IPS-20b (cell line): ENCODE results near the gene HCN2.

Experiments
- H3K27ac ChIP-seq: one replicate; pipeline ENCODE4 v1.5.1; 2013; ENCODE audit warnings: low read length
- H3K27me3 ChIP-seq: 2 replicates; pipeline ENCODE4 v1.6.1; 2013; ENCODE audit warnings: mild to moderate bottlenecking, low read length, inconsistent platforms; ENCODE audit not compliant: insufficient read depth
- H3K36me3 ChIP-seq: 2 replicates; pipeline ENCODE4 v1.6.1; 2013; ENCODE audit warnings: low read depth, mild to moderate bottlenecking, inconsistent platforms, low read length, moderate library complexity; ENCODE audit not compliant: insufficient read depth
- H3K4me1 ChIP-seq: 2 replicates; pipeline ENCODE4 v1.6.1; 2013; ENCODE audit warnings: mild to moderate bottlenecking, control low read depth, inconsistent platforms, low read length, moderate library complexity; ENCODE audit not compliant: insufficient read depth
- H3K4me3 ChIP-seq: 2 replicates; pipeline ENCODE4 v1.5.1; 2013; ENCODE audit warnings: mild to moderate bottlenecking, low read length, inconsistent platforms
- H3K9ac ChIP-seq: 2 replicates; pipeline ENCODE4 v1.6.1; 2013; ENCODE audit warnings: low read depth, mild to moderate bottlenecking, inconsistent platforms, low read length, moderate library complexity
- H3K9me3 ChIP-seq: 2 replicates; pipeline ENCODE4 v1.6.1; 2013; ENCODE audit warnings: mild to moderate bottlenecking, low read depth, low read length, inconsistent platforms; ENCODE audit not compliant: insufficient read depth

HCN2 gene

GRCh38 chr19:651114-651818 lies 61.6 kb downstream of the HCN2 start:
- H3K36me3 ChIP-seq: peaks cover 47% of the 10 kb centered on the region
- H3K9ac ChIP-seq: no peak overlapping the region
- H3K4me3 ChIP-seq: no peak overlapping the region
- H3K27me3 ChIP-seq: no peaks in the 10 kb centered on the region
- no peak overlapping the region for H3K27ac ChIP-seq
- no peaks in the 10 kb centered on the region for H3K4me1 ChIP-seq
- no peaks in the 10 kb centered on the region for H3K9me3 ChIP-seq

- no peaks in the 10 kb centered on the region for H3K27me3 ChIP-seq
- H3K9ac ChIP-seq: no peak overlapping the region
- H3K36me3 ChIP-seq: peaks cover 43% of the 10 kb centered on the region
- H3K4me1 ChIP-seq: no peaks in the 10 kb centered on the region
- no peaks in the 10 kb centered on the region for H3K9me3 ChIP-seq
- H3K27ac ChIP-seq: no peak overlapping the region
- H3K4me3 ChIP-seq: no peak overlapping the region
These were observed 62.3 kb downstream of the HCN2 start for GRCh38 chr19:651991-652390.

GRCh38 chr19:652467-653389 lies 63.0 kb downstream of the HCN2 start:
- H3K36me3 ChIP-seq: peaks cover 38% of the 10 kb centered on the region
- no peak overlapping the region for H3K9ac ChIP-seq
- no peaks in the 10 kb centered on the region for H3K9me3 ChIP-seq
- H3K4me1 ChIP-seq: no peaks in the 10 kb centered on the region
- no peaks in the 10 kb centered on the region for H3K27me3 ChIP-seq
- no peak overlapping the region for H3K4me3 ChIP-seq
- no peak overlapping the region for H3K27ac ChIP-seq

- H3K27ac ChIP-seq: no peak overlapping the region
- H3K4me1 ChIP-seq: no peaks in the 10 kb centered on the region
- no peaks in the 10 kb centered on the region for H3K27me3 ChIP-seq
- H3K9ac ChIP-seq: no peak overlapping the region
- H3K9me3 ChIP-seq: no peaks in the 10 kb centered on the region
- peaks cover 34% of the 10 kb centered on the region for H3K36me3 ChIP-seq
- H3K4me3 ChIP-seq: no peak overlapping the region
These were observed 63.7 kb downstream of the HCN2 start for GRCh38 chr19:653425-653824.

GRCh38 chr19:655691-656090 lies 66.0 kb downstream of the HCN2 start:
- Histone ChIP-seq H3K27me3 (no peaks in the 10 kb centered on the region), H3K9me3 (no peaks in the 10 kb centered on the region), H3K4me3 (no peak overlapping the region), H3K9ac (no peak overlapping the region), H3K4me1 (no peaks in the 10 kb centered on the region), H3K27ac (no peak overlapping the region), H3K36me3 (peaks cover 22% of the 10 kb centered on the region)

- Histone ChIP-seq H3K27ac (no peak overlapping the region), H3K36me3 (peaks cover 12% of the 10 kb centered on the region; the same call in 1 of the 2 replicates), H3K9me3 (no peaks in the 10 kb centered on the region), H3K27me3 (no peaks in the 10 kb centered on the region), H3K4me1 (no peaks in the 10 kb centered on the region), H3K4me3 (no peak overlapping the region), H3K9ac (no peak overlapping the region)
These were observed 67.3 kb downstream of the HCN2 start for GRCh38 chr19:656751-657559.

- no peak overlapping the region for H3K27ac ChIP-seq
- no peaks in the 10 kb centered on the region for H3K4me1 ChIP-seq
- H3K4me3 ChIP-seq: no peak overlapping the region
- H3K27me3 ChIP-seq: no peaks in the 10 kb centered on the region
- H3K9ac ChIP-seq: no peak overlapping the region
- no peaks in the 10 kb centered on the region for H3K9me3 ChIP-seq
- peaks cover 12% of the 10 kb centered on the region; the same call in 1 of the 2 replicates for H3K36me3 ChIP-seq
These were observed 67.9 kb downstream of the HCN2 start for GRCh38 chr19:657611-658010.

- H3K36me3 ChIP-seq: 0 out of 2 replicates have a peak, but pooled peaks cover 12% of the 10 kb centered on the region
- no peaks in the 10 kb centered on the region for H3K27me3 ChIP-seq
- no peak overlapping the region for H3K4me3 ChIP-seq
- no peak overlapping the region for H3K27ac ChIP-seq
- H3K9ac ChIP-seq: no peak overlapping the region
- no peaks in the 10 kb centered on the region for H3K9me3 ChIP-seq
- no peaks in the 10 kb centered on the region for H3K4me1 ChIP-seq
These were observed 68.6 kb downstream of the HCN2 start for GRCh38 chr19:658059-658839.

GRCh38 chr19:658916-659839 lies 69.5 kb downstream of the HCN2 start:
- Histone ChIP-seq H3K9me3 (no peaks in the 10 kb centered on the region), H3K4me3 (no peak overlapping the region), H3K27ac (no peak overlapping the region), H3K9ac (no peak overlapping the region), H3K4me1 (no peaks in the 10 kb centered on the region), H3K27me3 (no peaks in the 10 kb centered on the region), H3K36me3 (0 out of 2 replicates have a peak, but pooled peaks cover 6% of the 10 kb centered on the region)

- Histone ChIP-seq H3K27me3 (peaks cover 5% of the 10 kb centered on the region; the same call in 1 of the 2 replicates), H3K4me3 (0 out of 2 replicates have a peak overlapping the region, but pooled peaks have one; percentile 81), H3K9ac (peak overlapping the region; percentile 78; the same call in 1 of the 2 replicates), H3K27ac (no peak overlapping the region), H3K36me3 (0 out of 2 replicates have a peak, but pooled peaks cover 1% of the 10 kb centered on the region), H3K9me3 (no peaks in the 10 kb centered on the region), H3K4me1 (no peaks in the 10 kb centered on the region)
These were observed 71.2 kb downstream of the HCN2 start for GRCh38 chr19:660793-661426.
